Neutrophil (primary cell): ENCODE data around the gene NEDD1.

Source experiments
- H3K27ac ChIP-seq: fragments of 200-600 bp; sonication (generic); 2 replicates; pipeline ENCODE4 v1.5.1; 2016; ENCODE audit warnings: mild to moderate bottlenecking, moderate library complexity
- H3K27me3 ChIP-seq: fragments of 200-600 bp; sonication (generic); 2 replicates; pipeline ENCODE4 v1.6.0; 2016; ENCODE audit warnings: mild to moderate bottlenecking
- H3K36me3 ChIP-seq: fragments of 200-600 bp; sonication (generic); 2 replicates; pipeline ENCODE4 v1.5.1; 2017
- H3K4me1 ChIP-seq, 2 experiments: fragments of 200-600 bp in 1 of 2; sonication (generic) in 1 of 2; 1 replicate in 1 of 2; 2 replicates in 1 of 2; pipeline versions ENCODE4 v1.5.1 to v1.6.1; 2013 to 2016; ENCODE audit warnings: low read depth in 1 of 2, low read length in 1 of 2, mild to moderate bottlenecking in 1 of 2, moderate library complexity in 1 of 2; ENCODE audit not compliant: control insufficient read depth in 1 of 2, insufficient read depth in 1 of 2
- H3K4me3 ChIP-seq, 2 experiments: fragments of 200-600 bp in 1 of 2; sonication (generic) in 1 of 2; 1 replicate in 1 of 2; 2 replicates in 1 of 2; pipeline ENCODE4 v1.5.1; 2013 to 2016; ENCODE audit warnings: low read depth in 1 of 2, low read length in 1 of 2, mild to moderate bottlenecking in 1 of 2, moderate library complexity in 1 of 2
- H3K9me3 ChIP-seq: fragments of 200-600 bp; sonication (generic); 2 replicates; pipeline ENCODE4 v1.5.1; 2016
- TF ChIP-seq, protein P1 (sequence below): fragments of 200-600 bp; sonication (generic); IDR thresholded peaks from 2 replicates; pipeline ENCODE4 v1.5.1; 2016; ENCODE audit warnings: antibody characterized with exemption

Gene NEDD1

DNA sequence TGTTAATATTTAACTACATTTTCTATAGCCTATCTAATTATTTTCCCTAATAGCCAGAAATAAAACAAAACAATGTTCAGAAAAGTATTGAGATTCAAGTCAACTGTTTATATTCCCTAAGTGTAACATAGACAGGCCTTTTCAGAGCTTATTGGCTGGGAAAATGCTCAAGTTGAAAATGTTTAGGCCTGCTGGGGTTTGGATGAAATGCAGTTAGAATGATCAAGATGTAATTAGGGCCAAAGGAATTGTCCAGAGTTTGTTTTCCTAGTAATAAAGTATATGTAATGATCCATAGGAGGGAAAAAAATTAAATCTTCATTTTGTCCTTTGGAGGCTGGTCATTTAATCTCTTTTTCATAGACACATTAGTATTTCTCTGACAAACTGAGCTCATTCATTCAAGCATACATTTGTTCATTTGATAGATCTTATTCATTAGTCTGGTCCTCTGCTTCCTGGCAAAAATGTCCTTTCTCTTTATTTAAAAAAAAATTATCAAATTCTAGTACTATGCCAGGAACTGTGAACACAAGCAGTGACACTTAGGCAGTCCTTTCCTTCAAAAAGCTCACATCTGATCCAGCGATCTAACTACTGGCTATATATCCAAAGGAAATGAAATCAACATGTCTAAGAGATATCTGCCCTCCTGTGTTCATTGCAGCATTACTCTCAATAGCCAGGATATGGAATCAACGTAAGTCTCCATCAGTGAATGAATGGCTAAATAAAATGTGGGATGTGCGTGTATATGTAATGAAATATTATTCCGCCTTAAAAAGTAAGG is 40.1 kb upstream of the NEDD1 start:
- Histone ChIP-seq H3K36me3 (no peaks in the 10 kb centered on the region), H3K4me3 (no peak overlapping the region), H3K27ac (no peak overlapping the region), H3K4me1 (no peaks in the 10 kb centered on the region), H3K27me3 (peaks cover 16% of the 10 kb centered on the region), H3K9me3 (no peaks in the 10 kb centered on the region)
- TF ChIP-seq, protein P1, sequence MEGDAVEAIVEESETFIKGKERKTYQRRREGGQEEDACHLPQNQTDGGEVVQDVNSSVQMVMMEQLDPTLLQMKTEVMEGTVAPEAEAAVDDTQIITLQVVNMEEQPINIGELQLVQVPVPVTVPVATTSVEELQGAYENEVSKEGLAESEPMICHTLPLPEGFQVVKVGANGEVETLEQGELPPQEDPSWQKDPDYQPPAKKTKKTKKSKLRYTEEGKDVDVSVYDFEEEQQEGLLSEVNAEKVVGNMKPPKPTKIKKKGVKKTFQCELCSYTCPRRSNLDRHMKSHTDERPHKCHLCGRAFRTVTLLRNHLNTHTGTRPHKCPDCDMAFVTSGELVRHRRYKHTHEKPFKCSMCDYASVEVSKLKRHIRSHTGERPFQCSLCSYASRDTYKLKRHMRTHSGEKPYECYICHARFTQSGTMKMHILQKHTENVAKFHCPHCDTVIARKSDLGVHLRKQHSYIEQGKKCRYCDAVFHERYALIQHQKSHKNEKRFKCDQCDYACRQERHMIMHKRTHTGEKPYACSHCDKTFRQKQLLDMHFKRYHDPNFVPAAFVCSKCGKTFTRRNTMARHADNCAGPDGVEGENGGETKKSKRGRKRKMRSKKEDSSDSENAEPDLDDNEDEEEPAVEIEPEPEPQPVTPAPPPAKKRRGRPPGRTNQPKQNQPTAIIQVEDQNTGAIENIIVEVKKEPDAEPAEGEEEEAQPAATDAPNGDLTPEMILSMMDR: no peak

DNA sequence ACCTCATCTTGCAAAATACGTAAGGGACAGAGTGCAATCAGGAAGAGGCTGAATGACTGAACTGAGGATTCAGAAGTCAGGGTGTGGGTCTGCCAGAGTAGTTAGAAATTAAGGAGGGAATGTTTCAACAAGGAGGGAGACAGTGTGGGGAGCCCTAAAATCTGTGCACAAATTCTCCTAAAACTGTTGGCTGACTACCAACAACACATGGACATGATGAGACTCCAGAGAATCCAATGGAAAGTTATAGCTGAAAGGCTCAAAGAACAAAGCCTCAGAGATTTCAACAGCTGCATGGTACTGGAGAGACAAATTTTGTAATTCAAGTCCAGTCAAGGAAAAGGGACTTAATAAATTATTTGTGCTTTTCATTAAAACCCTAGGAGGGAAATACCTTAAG is 36.1 kb upstream of the NEDD1 start:
- no peak overlapping the region for H3K4me3 ChIP-seq
- no peak overlapping the region for H3K27ac ChIP-seq
- no peaks in the 10 kb centered on the region for H3K36me3 ChIP-seq
- H3K4me1 ChIP-seq: no peaks in the 10 kb centered on the region
- H3K27me3 ChIP-seq: peaks cover 5% of the 10 kb centered on the region
- TF ChIP-seq, protein P1: no peak
- H3K9me3 ChIP-seq: no peaks in the 10 kb centered on the region

DNA sequence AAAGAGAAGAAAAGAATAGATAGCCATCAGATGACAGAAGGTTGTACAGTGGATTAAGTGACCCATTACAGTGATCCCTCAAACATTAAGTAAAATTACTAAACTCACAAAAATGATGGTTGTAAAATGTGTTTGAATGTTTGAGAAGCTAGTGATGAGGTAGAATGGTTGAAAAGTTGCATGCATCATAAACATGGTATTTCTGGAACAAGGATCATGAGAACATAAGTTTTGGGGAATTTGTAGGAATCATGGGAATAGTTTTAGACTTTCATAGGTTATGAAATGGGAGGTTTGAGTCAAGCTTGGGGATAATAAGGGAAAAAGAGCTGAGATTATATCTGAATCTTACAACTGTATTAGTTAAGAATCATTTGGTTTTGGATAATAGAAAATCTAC is 34.1 kb upstream of the NEDD1 start:
- Histone ChIP-seq H3K4me3 (no peak overlapping the region), H3K27ac (no peak overlapping the region), H3K36me3 (no peaks in the 10 kb centered on the region), H3K4me1 (no peaks in the 10 kb centered on the region), H3K9me3 (no peaks in the 10 kb centered on the region), H3K27me3 (no peaks in the 10 kb centered on the region)
- TF ChIP-seq, protein P1: no peak

DNA sequence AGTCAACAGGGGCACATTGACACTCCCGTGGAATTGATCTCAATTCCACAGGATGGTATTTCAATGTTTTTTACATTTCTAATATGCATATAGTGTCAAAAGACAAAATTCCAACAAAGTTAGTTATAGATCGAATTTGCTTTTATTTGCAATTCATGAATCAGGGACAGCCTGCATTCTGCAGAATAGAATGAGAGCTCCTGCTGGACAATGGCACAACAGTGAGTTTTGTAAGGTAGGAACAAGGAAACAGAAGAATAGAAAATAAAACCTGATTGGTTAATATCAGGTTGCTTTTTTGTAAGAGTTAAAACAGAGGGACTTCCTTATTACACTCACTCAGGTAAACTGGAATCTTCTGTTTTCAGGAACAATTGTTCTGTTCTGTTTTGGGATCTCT is 32.8 kb upstream of the NEDD1 start:
- no peaks in the 10 kb centered on the region for H3K4me1 ChIP-seq
- no peaks in the 10 kb centered on the region for H3K27me3 ChIP-seq
- no peak overlapping the region for H3K27ac ChIP-seq
- TF ChIP-seq, protein P1: no peak
- H3K4me3 ChIP-seq: no peak overlapping the region
- H3K36me3 ChIP-seq: no peaks in the 10 kb centered on the region
- no peaks in the 10 kb centered on the region for H3K9me3 ChIP-seq

DNA sequence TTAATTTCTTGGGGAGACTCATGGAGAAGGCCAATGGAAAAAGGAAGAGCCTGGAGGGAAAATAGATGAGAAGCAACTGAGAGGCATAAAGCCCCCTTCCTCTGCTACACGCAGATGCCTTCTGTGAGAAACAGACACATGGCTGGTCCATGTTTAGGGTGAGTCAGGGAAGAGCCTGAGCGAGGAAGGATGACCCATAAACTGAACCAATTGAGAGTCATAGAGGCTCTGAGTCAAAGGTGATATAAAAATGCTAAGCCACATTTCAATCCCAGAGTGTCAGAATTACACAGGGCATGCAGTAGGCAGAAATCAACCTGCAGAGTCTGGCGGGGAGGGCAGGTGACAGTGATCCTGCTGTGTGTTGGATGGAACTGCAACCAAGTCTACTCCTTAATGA is 30.1 kb upstream of the NEDD1 start:
- Histone ChIP-seq H3K36me3 (no peaks in the 10 kb centered on the region), H3K4me3 (no peak overlapping the region), H3K27ac (no peak overlapping the region), H3K9me3 (no peaks in the 10 kb centered on the region), H3K4me1 (no peaks in the 10 kb centered on the region), H3K27me3 (no peaks in the 10 kb centered on the region)
- TF ChIP-seq, protein P1: no peak
